GM18505 (cell line): ENCODE data around the gene GUCY1A1.

Experiments used
- ATAC-seq: cut with Tn5 transposase; IDR thresholded peaks from one replicate; pipeline ENCODE4 v1.9.1; 2021; ENCODE audit not compliant: unreplicated experiment
- POLR2A ChIP-seq: IDR thresholded peaks from 4 replicates; pipeline ENCODE4 v1.6.1; 2011; ENCODE audit warnings: borderline replicate concordance; ENCODE audit not compliant: insufficient read depth, insufficient read length; ENCODE audit errors: extremely low read depth

The GUCY1A1 gene

GRCh38 chr4:155709918-155710317, 43.3 kb downstream of the GUCY1A1 start:
- no peak for TF ChIP-seq POLR2A
- ATAC-seq = no peak

GRCh38 chr4:155711556-155711955, 44.9 kb downstream of the GUCY1A1 start:
- ATAC-seq = no peak
- no peak for TF ChIP-seq POLR2A

GRCh38 chr4:155712846-155713245, 46.2 kb downstream of the GUCY1A1 start:
- ATAC-seq = no peak

GRCh38 chr4:155713911-155714310, 47.3 kb downstream of the GUCY1A1 start:
- ATAC-seq = no peak
- no peak for TF ChIP-seq POLR2A

More at GRCh38 chr4:155712846-155713245, 46.2 kb downstream of the GUCY1A1 start:
- TF ChIP-seq POLR2A = no peak

- no peak for TF ChIP-seq POLR2A
- no peak for ATAC-seq
Measured at GRCh38 chr4:155722336-155722735, 55.7 kb downstream of the GUCY1A1 start.

GRCh38 chr4:155722816-155723499, 56.3 kb downstream of the GUCY1A1 start:
- TF ChIP-seq POLR2A = no peak
- no peak for ATAC-seq

GRCh38 chr4:155724731-155725130, 58.1 kb downstream of the GUCY1A1 start:
- no peak for TF ChIP-seq POLR2A

GRCh38 chr4:155734065-155734464, 67.4 kb downstream of the GUCY1A1 start:
- TF ChIP-seq POLR2A = no peak
- ATAC-seq = no peak

More at GRCh38 chr4:155724731-155725130, 58.1 kb downstream of the GUCY1A1 start:
- ATAC-seq = no peak

GRCh38 chr4:155734951-155735350, 68.3 kb downstream of the GUCY1A1 start:
- TF ChIP-seq POLR2A = no peak
- ATAC-seq = no peak

- no peak for TF ChIP-seq POLR2A
- ATAC-seq = no peak
Measured at GRCh38 chr4:155735496-155735895, 68.8 kb downstream of the GUCY1A1 start.

- no peak for ATAC-seq
- no peak for TF ChIP-seq POLR2A
Measured at GRCh38 chr4:155738548-155738947, 71.9 kb downstream of the GUCY1A1 start.

GRCh38 chr4:155741546-155741945, 74.9 kb downstream of the GUCY1A1 start:
- ATAC-seq = no peak
- no peak for TF ChIP-seq POLR2A

GRCh38 chr4:155742310-155743015, 75.8 kb downstream of the GUCY1A1 start:
- ATAC-seq = no peak

GRCh38 chr4:155745984-155746383, 79.3 kb downstream of the GUCY1A1 start:
- no peak for TF ChIP-seq POLR2A

More at GRCh38 chr4:155742310-155743015, 75.8 kb downstream of the GUCY1A1 start:
- TF ChIP-seq POLR2A = no peak

GRCh38 chr4:155748039-155748438, 81.4 kb downstream of the GUCY1A1 start:
- TF ChIP-seq POLR2A = no peak
- ATAC-seq = no peak

More at GRCh38 chr4:155745984-155746383, 79.3 kb downstream of the GUCY1A1 start:
- no peak for ATAC-seq

GRCh38 chr4:155749041-155749440, 82.4 kb downstream of the GUCY1A1 start:
- no peak for TF ChIP-seq POLR2A
- ATAC-seq = no peak
